ENCODE data around the gene CPEB2. TPM values are rescaled to one million over a fixed set of nuclear protein-coding genes. Genes with fewer than 3 reads are reported as not detected.

CPEB2 gene
- total RNA-seq, 1 donor, result 38.9 TPM

- H3K4me3 ChIP-seq (ENCODE audit: low read depth, low read length), result peak overlapping the region; percentile 88
- TF ChIP-seq, protein P1, sequence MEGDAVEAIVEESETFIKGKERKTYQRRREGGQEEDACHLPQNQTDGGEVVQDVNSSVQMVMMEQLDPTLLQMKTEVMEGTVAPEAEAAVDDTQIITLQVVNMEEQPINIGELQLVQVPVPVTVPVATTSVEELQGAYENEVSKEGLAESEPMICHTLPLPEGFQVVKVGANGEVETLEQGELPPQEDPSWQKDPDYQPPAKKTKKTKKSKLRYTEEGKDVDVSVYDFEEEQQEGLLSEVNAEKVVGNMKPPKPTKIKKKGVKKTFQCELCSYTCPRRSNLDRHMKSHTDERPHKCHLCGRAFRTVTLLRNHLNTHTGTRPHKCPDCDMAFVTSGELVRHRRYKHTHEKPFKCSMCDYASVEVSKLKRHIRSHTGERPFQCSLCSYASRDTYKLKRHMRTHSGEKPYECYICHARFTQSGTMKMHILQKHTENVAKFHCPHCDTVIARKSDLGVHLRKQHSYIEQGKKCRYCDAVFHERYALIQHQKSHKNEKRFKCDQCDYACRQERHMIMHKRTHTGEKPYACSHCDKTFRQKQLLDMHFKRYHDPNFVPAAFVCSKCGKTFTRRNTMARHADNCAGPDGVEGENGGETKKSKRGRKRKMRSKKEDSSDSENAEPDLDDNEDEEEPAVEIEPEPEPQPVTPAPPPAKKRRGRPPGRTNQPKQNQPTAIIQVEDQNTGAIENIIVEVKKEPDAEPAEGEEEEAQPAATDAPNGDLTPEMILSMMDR (IDR thresholded peaks at IDR 0.05; ENCODE audit: insufficient read depth, low read depth, low read length), result no peak
- peak; percentile 82 for DNase-seq (ENCODE audit: low read depth)
Measured at GRCh38 chr4:15002659-15003400, 549 bp downstream of the CPEB2 start.

- peak; percentile 28 for DNase-seq (ENCODE audit: low read depth)
- peak overlapping the region; percentile 88 for H3K4me3 ChIP-seq (ENCODE audit: low read depth, low read length)
- TF ChIP-seq, protein P1 (IDR thresholded peaks at IDR 0.05; ENCODE audit: insufficient read depth, low read depth, low read length), result no peak
Measured at GRCh38 chr4:15003401-15003890, 1.2 kb downstream of the CPEB2 start.

DNA sequence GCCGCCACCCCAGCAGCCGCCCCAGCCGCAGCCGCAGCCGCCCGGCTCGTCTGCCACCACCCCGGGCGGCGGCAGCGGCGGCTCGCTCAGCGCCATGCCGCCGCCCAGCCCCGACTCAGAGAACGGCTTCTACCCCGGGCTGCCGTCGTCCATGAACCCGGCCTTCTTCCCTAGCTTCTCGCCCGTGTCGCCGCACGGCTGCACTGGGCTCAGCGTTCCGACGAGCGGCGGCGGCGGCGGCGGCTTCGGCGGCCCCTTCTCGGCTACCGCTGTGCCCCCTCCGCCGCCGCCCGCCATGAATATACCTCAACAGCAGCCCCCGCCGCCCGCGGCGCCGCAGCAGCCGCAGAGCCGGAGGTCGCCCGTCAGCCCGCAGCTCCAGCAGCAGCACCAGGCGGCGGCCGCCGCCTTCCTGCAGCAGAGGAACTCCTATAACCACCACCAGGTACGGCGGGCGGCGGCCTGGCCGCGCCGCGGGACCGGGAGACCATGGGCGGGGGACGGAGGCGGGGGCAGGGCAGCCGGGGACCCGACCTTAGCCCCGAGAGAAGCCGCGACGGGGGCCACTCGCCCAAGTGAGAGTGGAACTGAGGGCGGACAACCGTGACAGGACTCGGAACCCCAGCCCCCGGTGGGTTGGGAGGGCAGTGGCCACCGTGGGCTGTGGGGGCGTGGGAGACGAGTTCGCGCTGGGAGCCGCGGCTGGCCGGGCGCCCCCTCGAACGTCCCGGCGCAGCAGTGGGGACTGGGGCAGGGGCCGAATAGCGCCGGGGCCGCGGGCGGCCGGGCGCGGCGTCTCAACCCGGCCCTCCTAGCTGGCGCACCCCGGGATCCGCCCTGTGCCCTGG, 1.8 kb downstream of the CPEB2 start:
- peak overlapping the region; percentile 88 for H3K4me3 ChIP-seq (ENCODE audit: low read depth, low read length)
- no peak for DNase-seq (ENCODE audit: low read depth)
- TF ChIP-seq, protein P1 (IDR thresholded peaks at IDR 0.05; ENCODE audit: insufficient read depth, low read depth, low read length), result no peak

GRCh38 chr4:15004739-15005301, 2.5 kb downstream of the CPEB2 start:
- peak; percentile 75 for DNase-seq (ENCODE audit: low read depth)
- peak overlapping the region; percentile 88 for H3K4me3 ChIP-seq (ENCODE audit: low read depth, low read length)
- TF ChIP-seq, protein P1 (IDR thresholded peaks at IDR 0.05; ENCODE audit: insufficient read depth, low read depth, low read length), result no peak

DNA sequence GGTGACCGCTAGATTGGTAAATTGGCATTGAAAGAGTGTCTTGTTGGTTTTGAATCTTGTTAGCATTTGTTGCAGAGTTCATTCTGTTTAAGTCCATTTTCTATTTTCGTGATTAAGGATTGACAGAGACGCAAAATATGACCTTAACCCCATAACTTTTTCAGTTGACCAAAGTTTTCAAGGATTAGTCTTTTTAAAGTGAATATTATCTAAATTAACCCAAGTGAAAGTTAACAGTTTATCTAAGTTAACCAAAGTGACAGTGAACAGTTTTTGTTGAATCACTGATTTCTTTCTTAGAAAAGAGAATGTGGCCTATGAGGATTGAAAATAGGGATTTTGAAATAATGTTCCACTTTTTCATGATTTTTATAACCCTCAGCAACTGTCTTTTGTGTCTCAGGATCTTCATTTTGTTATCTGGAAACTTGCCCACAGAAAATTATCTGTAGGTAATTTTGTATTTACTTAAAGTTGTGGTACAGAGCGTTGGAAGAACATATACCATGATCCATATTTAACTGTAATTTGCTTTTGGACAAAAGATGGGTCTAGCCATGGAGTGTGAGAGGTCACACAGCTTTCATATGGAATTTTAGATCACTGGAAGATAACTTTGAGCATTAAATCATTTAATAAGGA, 3.3 kb downstream of the CPEB2 start:
- peak overlapping the region; percentile 88 for H3K4me3 ChIP-seq (ENCODE audit: low read depth, low read length)
- TF ChIP-seq, protein P1 (IDR thresholded peaks at IDR 0.05; ENCODE audit: insufficient read depth, low read depth, low read length), result no peak
- no peak for DNase-seq (ENCODE audit: low read depth)

- peak; percentile 34 for DNase-seq (ENCODE audit: low read depth)
- H3K4me3 ChIP-seq (ENCODE audit: low read depth, low read length), result peak overlapping the region; percentile 88
- TF ChIP-seq, protein P1 (IDR thresholded peaks at IDR 0.05; ENCODE audit: insufficient read depth, low read depth, low read length), result peak; percentile 48
Measured at GRCh38 chr4:15006416-15007024, 4.2 kb downstream of the CPEB2 start.

All from fibroblast of villous mesenchyme (primary cell).